GM23338 (cell line): ENCODE results near the gene SLC6A11. TPM values are rescaled to one million over a fixed set of nuclear protein-coding genes. Genes with fewer than 3 reads are reported as not detected.

Experiments
- ATAC-seq: fragments of 200-7000 bp; cut with Tn5 transposase; 3 replicates; pipeline ENCODE4 v1.9.1; 2020
- DNase-seq: peaks from one replicate; pipeline ENCODE4 v3.0.0-alpha.2; 2015; ENCODE audit warnings: low spot score
- H2AFZ ChIP-seq: fragments of 200-600 bp; sonication (generic); 2 replicates; pipeline ENCODE4 v1.8.0; 2016; ENCODE audit warnings: antibody characterized with exemption, mild to moderate bottlenecking, moderate library complexity
- H3F3A ChIP-seq: fragments of 200-600 bp; sonication (generic); replicated peaks from 2 replicates; pipeline ENCODE4 v1.8.0; 2017; ENCODE audit warnings: antibody characterized with exemption, mixed run types, low read depth
- H3K27ac ChIP-seq: fragments of 200-600 bp; sonication (generic); 2 replicates; pipeline ENCODE4 v1.6.1; 2016; ENCODE audit warnings: low read depth
- H3K27me3 ChIP-seq: fragments of 200-600 bp; sonication (generic); 2 replicates; pipeline ENCODE4 v1.8.0; 2016; ENCODE audit warnings: mild to moderate bottlenecking, mixed run types, moderate library complexity; ENCODE audit not compliant: insufficient read depth
- H3K36me3 ChIP-seq: fragments of 200-600 bp; sonication (generic); 2 replicates; pipeline ENCODE4 v1.8.0; 2016; ENCODE audit warnings: mild to moderate bottlenecking; ENCODE audit not compliant: insufficient read depth
- H3K4me1 ChIP-seq: fragments of 200-600 bp; sonication (generic); 2 replicates; pipeline ENCODE4 v1.8.0; 2016; ENCODE audit warnings: mild to moderate bottlenecking, moderate library complexity; ENCODE audit not compliant: insufficient read depth
- H3K4me2 ChIP-seq: fragments of 200-600 bp; sonication (generic); 2 replicates; pipeline ENCODE4 v1.7.1; 2017; ENCODE audit warnings: mixed run types
- H3K4me3 ChIP-seq: fragments of 200-600 bp; sonication (generic); 2 replicates; pipeline ENCODE4 v1.6.1; 2016; ENCODE audit warnings: mixed run types
- H3K79me2 ChIP-seq: fragments of 200-600 bp; sonication (generic); replicated peaks from 2 replicates; pipeline ENCODE4 v1.8.0; 2017; ENCODE audit warnings: mild to moderate bottlenecking; ENCODE audit not compliant: insufficient read depth
- H3K9me2 ChIP-seq: fragments of 200-600 bp; sonication (generic); 2 replicates; pipeline ENCODE4 v1.8.0; 2017; ENCODE audit not compliant: insufficient read depth
- H4K20me1 ChIP-seq: fragments of 200-600 bp; sonication (generic); replicated peaks from 2 replicates; pipeline ENCODE4 v1.8.0; 2017; ENCODE audit warnings: mild to moderate bottlenecking; ENCODE audit not compliant: insufficient read depth
- H3K27ac Mint-ChIP-seq: 2 replicates; pipeline ENCODE4 v1.8.0; 2020; ENCODE audit warnings: inconsistent platforms, mild to moderate bottlenecking, moderate library complexity, mixed read lengths
- H3K27me3 Mint-ChIP-seq: 3 replicates; pipeline ENCODE4 v1.8.0; 2022; ENCODE audit warnings: low read depth, mild to moderate bottlenecking, moderate library complexity, mixed read lengths, inconsistent platforms; ENCODE audit not compliant: insufficient read depth, poor library complexity
- H3K36me3 Mint-ChIP-seq: 3 replicates; pipeline ENCODE4 v1.8.0; 2021; ENCODE audit warnings: low read depth, mild to moderate bottlenecking, inconsistent platforms, moderate library complexity, mixed read lengths
- H3K4me1 Mint-ChIP-seq: 3 replicates; pipeline ENCODE4 v1.8.0; 2020; ENCODE audit warnings: mild to moderate bottlenecking, inconsistent platforms, mixed read lengths
- H3K4me3 Mint-ChIP-seq: 3 replicates; pipeline ENCODE4 v1.8.0; 2021; ENCODE audit warnings: moderate library complexity, mild to moderate bottlenecking, inconsistent platforms, mixed read lengths
- H3K9me3 Mint-ChIP-seq: 3 replicates; pipeline ENCODE4 v1.8.0; 2020; ENCODE audit warnings: moderate library complexity, mild to moderate bottlenecking, inconsistent platforms, mixed read lengths
- EZH2 ChIP-seq: fragments of 200-600 bp; sonication (generic); IDR thresholded peaks from one replicate; pipeline ENCODE4 v1.8.0; 2017; ENCODE audit warnings: antibody characterized with exemption, mild to moderate bottlenecking, low read depth; ENCODE audit not compliant: unreplicated experiment
- JUNB ChIP-seq: IDR thresholded peaks from one replicate; pipeline ENCODE4 v1.6.1; 2016; ENCODE audit warnings: antibody characterized with exemption; ENCODE audit not compliant: unreplicated experiment
- POLR2AphosphoS5 ChIP-seq: IDR thresholded peaks from 2 replicates; pipeline ENCODE4 v1.6.1; 2016; ENCODE audit warnings: antibody characterized with exemption, low read depth
- REST ChIP-seq: IDR thresholded peaks from one replicate; pipeline ENCODE4 v1.6.1; 2018; ENCODE audit warnings: antibody characterized with exemption; ENCODE audit not compliant: unreplicated experiment
- ZNF114 ChIP-seq: fragments of 250-450 bp; sonication (Bioruptor Pico); IDR thresholded peaks from 2 replicates; pipeline ENCODE4 v1.5.0; 2020; ENCODE audit warnings: mild to moderate bottlenecking, moderate library complexity
- ZNF331 ChIP-seq: fragments of 250-450 bp; sonication (Bioruptor Pico); IDR thresholded peaks from 2 replicates; pipeline ENCODE4 v1.5.0; 2020; ENCODE audit warnings: low read depth, mild to moderate bottlenecking, moderate library complexity
- polyA plus RNA-seq: library from polyadenylated mRNA; unstranded; fragments of >200 nt; fragmentation: Nextera tagmentation; extraction: Ambion mirVana; gene quantifications from 2 replicates; pipeline ENCODE4 v1.2.1, GENCODE V29; 2016
- total RNA-seq: library from RNA; depleted of rRNA; stranded (reverse); fragments of >200 nt; shearing (Covaris generic); gene quantifications from 2 replicates; pipeline ENCODE4 v1.2.3, GENCODE V29; 2014
- TF ChIP-seq, protein P1 (sequence below), 2 experiments: fragments of 200-600 bp in 1 of 2; sonication (generic) in 1 of 2; conservative IDR thresholded peaks; 2 replicates each; pipeline versions ENCODE4 v1.5.1 to v1.6.1; 2016 to 2017; ENCODE audit warnings: antibody characterized with exemption in 2 of 2, low read depth in 2 of 2, mild to moderate bottlenecking in 2 of 2, moderate library complexity in 1 of 2

The SLC6A11 gene
- total and polyA plus RNA-seq, 2 experiments from 2014 or later: 0.47 to 1.1 TPM

DNA sequence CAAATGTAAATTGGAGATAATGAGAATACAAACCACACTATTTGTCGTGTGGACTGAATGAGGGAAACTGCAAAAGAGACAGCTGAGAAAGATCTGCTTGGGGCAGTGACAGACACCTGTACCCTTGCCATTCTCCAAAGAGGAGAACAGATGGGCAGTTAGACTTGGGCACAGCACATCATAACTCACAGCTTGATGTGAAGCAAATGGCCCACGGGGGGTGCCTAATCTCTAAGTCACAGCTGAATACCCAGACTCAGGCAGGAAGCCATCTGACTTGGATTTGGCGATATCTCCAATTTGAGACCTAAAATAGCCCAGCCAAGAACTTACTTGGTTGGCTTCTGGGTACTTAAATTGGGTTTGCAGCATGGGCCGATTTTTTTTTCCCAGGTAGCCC lies 10.0 kb upstream of the SLC6A11 start:
- Histone ChIP-seq H3K4me2 (no peak overlapping the region), H3K27ac (no peak overlapping the region), H3K79me2 (no peaks in the 10 kb centered on the region), H3K36me3 (no peaks in the 10 kb centered on the region; the same call in 1 of the 2 replicates), H3K27me3 (no peaks in the 10 kb centered on the region), H3F3A (no peaks in the 10 kb centered on the region), H4K20me1 (no peaks in the 10 kb centered on the region), H2AFZ (no peak overlapping the region), H3K4me1 (no peaks in the 10 kb centered on the region), H3K4me3 (no peak overlapping the region), H3K9me2 (no peaks in the 10 kb centered on the region)
- TF ChIP-seq ZNF114 (CRISPR knock-in tag) (no peak), REST (no peak)
- Mint-ChIP-seq H3K36me3 (no peaks in the 10 kb centered on the region), H3K4me1 (no peaks in the 10 kb centered on the region), H3K9me3 (no peaks in the 10 kb centered on the region), H3K27me3 (peaks cover 11% of the 10 kb centered on the region), H3K27ac (no peak overlapping the region), H3K4me3 (no peak overlapping the region)
- ATAC-seq: no peak
- no peak for DNase-seq

DNA sequence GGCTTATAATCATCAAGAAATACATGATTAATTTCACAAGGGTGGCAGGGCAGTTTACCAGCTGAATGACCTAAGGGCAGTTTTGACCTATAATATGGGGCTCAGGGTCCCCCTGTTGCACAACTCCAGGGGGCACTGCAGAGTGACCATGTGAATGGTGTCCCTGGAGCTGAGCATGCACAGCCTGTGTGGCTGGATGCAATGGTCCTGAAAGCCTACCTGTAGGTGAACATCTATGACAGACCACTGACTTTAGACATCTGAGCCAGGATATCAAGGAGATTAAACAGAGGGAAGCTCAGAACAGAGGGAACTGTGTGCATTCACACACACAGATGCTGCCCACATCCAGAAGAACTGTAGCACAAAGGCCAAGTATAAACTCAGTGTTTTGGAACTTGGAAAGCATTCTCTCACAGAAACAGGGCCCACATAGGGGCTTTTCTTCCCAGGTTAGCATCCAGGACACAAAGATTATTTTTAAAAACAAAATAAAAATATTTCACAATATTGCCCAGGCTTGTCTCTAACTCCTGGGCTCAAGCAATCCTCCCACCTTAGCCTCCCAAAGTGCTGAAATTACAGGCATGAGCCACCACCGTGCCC lies 7.8 kb upstream of the SLC6A11 start:
- H3K4me3 Mint-ChIP-seq: no peak overlapping the region
- peaks cover 11% of the 10 kb centered on the region for H3K27me3 Mint-ChIP-seq
- Histone ChIP-seq H3K27ac (no peak overlapping the region), H3K4me2 (no peak overlapping the region), H3K4me1 (no peaks in the 10 kb centered on the region), H3K9me2 (no peaks in the 10 kb centered on the region), H3K36me3 (no peaks in the 10 kb centered on the region), H3K4me3 (no peak overlapping the region), H3K79me2 (no peaks in the 10 kb centered on the region), H4K20me1 (no peaks in the 10 kb centered on the region), H3K27me3 (no peaks in the 10 kb centered on the region), H3F3A (no peaks in the 10 kb centered on the region), H2AFZ (no peak overlapping the region)
- H3K4me1 Mint-ChIP-seq: no peaks in the 10 kb centered on the region
- ATAC-seq (no peak), DNase-seq (no peak)
- no peaks in the 10 kb centered on the region for H3K9me3 Mint-ChIP-seq
- no peak overlapping the region for H3K27ac Mint-ChIP-seq
- H3K36me3 Mint-ChIP-seq: no peaks in the 10 kb centered on the region
- TF ChIP-seq POLR2AphosphoS5: no peak
- TF ChIP-seq, protein P1, sequence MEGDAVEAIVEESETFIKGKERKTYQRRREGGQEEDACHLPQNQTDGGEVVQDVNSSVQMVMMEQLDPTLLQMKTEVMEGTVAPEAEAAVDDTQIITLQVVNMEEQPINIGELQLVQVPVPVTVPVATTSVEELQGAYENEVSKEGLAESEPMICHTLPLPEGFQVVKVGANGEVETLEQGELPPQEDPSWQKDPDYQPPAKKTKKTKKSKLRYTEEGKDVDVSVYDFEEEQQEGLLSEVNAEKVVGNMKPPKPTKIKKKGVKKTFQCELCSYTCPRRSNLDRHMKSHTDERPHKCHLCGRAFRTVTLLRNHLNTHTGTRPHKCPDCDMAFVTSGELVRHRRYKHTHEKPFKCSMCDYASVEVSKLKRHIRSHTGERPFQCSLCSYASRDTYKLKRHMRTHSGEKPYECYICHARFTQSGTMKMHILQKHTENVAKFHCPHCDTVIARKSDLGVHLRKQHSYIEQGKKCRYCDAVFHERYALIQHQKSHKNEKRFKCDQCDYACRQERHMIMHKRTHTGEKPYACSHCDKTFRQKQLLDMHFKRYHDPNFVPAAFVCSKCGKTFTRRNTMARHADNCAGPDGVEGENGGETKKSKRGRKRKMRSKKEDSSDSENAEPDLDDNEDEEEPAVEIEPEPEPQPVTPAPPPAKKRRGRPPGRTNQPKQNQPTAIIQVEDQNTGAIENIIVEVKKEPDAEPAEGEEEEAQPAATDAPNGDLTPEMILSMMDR (conservative IDR thresholded peaks at IDR 0.05; ENCODE audit: low read depth in 2 of 2): no peak
- no peak for TF ChIP-seq ZNF331 (CRISPR knock-in tag)
- TF ChIP-seq JUNB: no peak
- no peak for TF ChIP-seq EZH2
- no peak for TF ChIP-seq REST
